Stimulated activated CD4-positive, alpha-beta T cell treated with anti-CD3 and anti-CD28 coated beads, Interleukin-4, amount 100 ng/mL, for 48 hours (primary cell): ENCODE data around the gene MSTN.
"Not testable (repeated sequence)": the region's sequence is repeated elsewhere in the genome, so short reads cannot be mapped to it uniquely, and the experiment has no call there.

Source experiments
- DNase-seq, 2 donors: peaks; one replicate each; pipeline ENCODE4 v3.0.0-alpha.2; 2020; ENCODE audit warnings: low read depth in 2 of 2

The MSTN gene

DNA sequence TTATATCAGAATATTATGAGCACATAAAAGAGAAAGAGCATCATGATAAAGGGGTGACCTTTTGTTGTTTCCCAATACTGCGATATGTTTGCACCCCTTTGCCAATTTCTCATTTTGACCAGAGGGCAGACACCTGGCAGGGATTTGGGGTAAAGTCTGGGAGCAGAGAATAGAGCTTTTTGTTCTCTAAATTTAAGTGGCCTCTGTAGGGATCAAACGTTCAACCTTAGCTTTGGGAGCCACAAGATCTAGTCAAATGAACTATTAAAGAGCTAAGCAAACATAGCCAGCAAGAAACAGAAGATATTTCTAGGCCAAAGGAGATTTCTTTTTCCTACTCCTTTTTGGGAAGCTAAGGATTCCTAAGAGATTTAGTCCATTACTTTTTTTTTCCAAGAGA, 1.1 kb upstream of the MSTN start:
- DNase-seq, result no peak

DNA sequence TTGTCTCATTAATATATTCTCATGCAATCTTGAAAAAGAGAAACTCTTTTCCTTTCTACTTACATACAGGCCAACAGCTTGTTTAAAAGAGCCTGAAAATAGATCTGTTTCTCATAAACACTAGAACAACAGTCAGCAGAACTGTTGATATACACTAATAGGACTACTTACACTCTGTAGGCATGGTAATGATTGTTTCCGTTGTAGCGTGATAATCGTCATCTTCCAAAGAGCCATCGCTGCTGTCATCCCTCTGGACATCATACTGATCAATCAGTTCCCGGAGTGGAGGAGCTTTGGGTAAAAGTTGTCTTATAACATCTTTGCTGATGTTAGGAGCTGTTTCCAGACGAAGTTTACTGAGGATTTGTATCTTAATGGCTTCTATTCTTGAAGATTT, 476 bp downstream of the MSTN start:
- no peak for DNase-seq

DNA sequence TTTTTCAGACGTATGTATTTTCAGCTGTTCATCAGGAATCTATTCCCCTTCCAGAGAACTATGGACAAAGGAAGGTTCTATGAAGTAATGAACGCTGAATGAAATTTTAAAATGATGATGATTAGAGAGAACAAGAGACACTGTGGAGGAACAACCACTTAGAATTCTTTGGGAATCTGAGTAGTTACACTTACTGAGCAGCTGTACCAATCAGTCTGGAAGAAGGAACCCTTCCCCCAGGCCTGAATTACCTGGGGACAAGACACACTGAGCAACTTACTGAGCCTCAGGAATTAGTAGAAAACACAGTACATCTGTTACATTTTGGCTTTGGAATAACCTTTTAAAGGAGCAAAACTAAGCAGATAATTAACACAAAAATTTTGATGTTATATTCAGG, 1.9 kb downstream of the MSTN start:
- DNase-seq, result no peak

DNA sequence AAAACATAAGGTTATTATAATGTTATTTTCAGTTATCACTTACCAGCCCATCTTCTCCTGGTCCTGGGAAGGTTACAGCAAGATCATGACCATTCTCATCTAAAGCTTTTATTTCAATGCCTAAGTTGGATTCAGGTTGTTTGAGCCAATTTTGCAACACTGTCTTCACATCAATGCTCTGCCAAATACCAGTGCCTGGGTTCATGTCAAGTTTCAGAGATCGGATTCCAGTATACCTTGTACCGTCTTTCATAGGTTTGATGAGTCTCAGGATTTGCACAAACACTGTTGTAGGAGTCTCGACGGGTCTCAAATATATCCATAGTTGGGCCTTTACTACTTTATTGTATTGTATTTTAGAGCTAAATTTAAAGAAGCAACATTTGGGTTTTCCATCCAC, 2.5 kb downstream of the MSTN start:
- DNase-seq, result no peak

DNA sequence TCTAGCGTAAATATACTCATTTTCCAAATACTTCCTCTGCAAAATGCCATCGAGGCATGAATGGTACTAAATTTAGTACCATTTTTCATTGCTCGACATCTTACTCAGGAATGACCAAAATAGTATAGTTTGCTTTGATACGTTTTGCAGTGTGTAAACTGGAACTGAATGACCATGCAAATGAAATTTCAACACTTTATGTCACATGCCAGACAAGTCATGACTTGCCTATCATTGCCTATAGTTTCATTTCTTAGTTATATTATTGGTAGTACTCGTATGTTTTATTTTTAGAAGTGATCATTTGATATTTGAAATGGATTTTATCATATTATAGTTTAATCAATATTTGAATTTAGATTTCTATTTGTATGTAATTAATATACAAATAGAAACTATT, 9.1 kb downstream of the MSTN start:
- DNase-seq, result no peak

DNA sequence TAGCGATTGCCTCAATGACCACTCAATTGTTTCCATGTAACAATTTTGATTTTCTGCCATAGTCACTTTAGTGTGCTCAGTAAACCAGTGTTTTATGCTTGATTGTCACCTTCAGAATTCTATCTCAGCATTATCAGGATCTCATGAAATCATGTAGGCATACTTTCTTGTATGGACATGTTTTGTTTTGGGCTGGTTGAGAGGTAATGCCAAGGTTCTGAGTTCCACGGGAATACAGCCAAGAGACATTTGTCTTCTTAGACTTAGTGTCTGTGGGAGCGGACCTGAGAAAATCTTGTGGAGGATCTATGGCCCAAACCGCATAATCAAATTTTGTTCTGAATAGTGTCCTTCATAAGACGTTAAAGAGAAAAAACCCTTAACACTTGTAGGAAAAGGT, 10.2 kb downstream of the MSTN start:
- no peak for DNase-seq

DNA sequence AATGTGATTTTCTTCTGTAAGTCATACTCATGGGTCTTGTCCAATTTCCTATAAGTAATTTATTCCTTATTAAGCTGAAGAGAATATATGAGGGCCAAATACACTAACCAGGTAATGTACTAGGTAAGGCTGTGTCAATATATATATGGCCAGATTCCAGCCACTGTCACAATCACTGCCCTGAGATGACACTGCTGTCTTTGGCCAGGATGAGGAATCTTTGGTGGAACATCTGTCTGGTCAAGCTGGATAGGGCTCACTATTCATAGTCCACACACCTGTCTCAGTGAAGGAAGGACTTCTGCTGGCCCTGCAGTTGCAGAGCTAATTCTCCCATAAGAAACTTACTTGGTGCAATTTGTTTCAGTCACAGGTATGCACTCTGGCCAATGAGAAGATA, 11.3 kb downstream of the MSTN start:
- no peak for DNase-seq

DNA sequence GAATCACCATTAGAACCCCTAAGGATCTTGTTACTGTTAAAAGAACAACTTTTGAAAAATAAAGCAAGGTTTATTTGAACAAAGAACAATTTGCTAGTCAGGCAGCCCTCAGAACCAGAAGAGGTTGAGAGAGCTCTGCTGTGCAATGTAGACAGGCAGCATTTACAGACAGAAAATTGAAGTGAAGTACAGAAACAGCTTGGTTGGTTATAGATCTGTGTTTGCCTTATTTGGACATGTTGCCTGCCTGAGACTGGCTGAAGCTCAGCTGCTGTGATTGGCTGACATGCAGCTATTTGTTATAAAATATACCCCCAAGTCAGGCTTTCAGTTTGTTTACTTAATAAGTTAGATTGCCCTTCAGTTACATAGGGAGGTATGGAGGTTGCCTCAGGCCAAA, 12.5 kb downstream of the MSTN start:
- DNase-seq, result no peak

DNA sequence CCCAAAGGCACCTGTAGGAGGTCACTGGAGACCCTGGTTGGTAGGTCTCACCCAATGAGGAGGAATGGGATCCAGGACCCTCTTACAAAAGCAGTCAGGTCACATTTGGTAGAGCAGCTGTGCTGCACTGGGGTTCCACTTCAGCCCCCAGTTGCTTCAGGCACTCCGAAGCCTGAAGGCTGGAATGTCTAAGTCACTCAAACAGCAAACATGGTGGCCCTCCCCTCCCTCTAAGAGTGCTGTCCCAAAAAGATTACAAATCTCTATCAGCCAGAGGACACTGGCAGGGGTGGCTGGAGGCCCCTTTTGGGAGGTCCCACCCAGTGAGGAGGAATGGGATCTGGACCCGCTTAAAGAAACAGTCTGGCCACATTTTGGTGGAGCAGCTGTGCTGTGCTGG, 17.7 kb downstream of the MSTN start:
- DNase-seq, result no peak

DNA sequence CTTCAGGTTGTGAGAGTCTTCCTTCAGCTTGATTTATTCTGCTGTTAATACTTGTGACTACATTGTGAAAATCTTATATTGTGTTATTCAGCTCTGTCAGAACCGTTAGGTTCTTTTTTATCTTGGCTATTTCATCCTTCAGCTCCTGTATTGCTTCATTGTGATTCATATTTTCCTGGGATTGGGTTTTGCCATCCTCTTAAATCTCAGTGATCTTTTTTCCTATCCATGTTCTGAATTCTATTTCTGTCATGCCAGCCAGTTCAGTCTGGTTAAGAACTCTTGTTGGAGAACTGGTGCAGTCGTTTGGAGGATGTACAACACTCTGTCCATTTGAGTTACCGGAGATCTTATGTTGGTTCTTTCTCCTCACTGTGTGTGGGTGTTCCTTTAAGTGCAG, 19.1 kb downstream of the MSTN start:
- DNase-seq, result no peak

DNA sequence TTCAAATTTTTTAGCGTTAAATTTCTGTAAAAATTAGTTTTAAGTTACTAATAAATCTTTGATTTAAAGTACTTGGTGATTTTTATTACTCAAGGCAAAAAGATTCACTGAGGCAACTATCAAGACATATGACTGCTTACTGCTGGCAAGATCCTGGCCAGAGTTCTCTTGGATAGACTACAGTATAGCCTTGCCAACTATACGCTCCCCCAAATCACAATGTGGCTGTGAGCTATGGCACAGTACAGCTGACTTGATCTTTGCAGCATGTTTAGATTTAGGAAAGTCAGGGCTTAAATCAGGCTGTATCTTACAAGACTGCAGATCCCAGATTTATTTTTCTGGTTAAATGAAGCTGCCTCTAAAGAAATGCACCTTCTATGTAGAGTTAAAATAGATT, 26.5 kb downstream of the MSTN start:
- no peak for DNase-seq

DNA sequence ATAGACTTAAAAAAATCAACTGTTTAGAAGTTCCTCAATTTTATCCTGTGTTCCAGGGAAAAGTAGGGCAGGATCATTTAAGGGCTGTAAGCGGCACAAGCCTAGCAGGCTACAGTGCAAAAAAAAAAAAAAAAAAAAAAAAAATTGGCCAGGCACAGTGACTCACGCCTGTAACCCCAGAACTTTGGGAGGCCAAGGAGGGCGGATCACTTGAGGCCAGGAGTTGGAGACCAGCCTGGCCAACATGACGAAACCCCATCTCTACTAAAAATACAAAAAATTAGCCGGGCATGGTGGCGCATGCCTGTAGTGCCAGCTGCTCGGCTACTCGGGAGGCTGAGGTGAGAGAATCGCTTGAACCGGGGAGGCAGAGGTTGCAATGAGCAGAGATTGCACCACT, 28.1 kb downstream of the MSTN start:
- DNase-seq, result not testable (repeated sequence)

DNA sequence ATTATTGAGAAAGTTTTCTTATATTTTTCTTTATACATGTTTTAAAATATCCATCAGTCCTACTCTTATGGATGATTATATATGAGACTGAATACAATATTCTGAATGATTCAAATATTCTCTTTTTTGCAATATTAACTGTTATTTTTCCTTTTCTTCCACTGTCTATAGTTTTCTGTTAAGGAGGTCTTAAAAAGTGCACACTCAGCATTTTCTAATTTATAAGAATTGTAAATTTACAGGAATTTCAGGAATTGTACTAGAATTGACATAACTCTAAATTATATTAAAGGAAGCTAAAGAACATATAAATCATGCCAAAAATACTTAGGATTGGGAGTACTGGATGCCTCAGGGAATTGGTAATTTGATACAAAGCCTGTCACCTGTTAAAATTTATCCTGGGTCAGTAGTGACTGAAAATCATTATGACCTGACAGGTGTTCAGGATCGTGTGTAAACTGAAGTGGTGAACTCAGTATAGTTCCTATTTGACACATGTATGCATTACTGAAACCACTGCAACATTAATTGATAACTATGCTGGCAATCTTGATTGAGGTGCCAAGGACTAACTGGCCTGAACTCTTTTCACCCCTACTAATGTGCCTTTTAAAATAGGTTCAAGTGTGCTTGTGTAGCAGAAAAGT, 30.4 kb downstream of the MSTN start:
- DNase-seq, result no peak

DNA sequence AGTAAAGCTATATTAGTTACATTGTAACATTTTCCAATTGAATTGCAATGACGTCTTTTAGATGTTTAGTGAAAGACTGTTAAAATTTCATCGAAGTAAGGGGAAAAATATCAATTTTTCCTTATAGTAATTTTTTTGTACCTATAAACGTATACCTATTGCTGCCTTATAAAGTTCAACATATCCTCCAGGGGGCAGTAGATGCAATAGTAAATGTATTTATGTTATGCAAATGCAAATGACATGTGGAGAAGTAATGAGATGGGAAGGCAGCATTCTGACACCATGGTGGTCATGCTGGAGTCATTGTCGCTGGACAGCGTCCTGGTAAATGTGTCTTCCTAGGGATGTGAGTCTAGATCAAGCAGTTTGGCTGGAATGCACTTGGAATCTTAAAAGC, 38.7 kb downstream of the MSTN start:
- no peak for DNase-seq

DNA sequence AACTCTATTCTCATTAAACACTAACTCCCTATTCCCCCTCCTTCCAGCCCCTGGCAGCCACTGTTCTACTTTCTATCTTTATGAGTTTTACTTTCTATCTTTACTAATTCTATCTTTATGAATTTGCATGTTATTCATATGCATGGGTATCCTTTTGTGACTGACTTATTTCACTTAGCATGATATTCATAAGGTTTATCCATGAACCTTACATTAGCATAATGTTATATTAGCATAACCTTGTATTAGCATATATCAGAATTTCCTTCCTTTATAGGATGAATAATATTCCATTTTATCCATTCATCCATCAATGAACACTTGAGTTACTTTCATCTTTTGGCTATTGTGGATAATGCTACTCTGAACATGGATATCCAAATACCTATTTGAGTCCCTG, 41.8 kb downstream of the MSTN start:
- no peak for DNase-seq

DNA sequence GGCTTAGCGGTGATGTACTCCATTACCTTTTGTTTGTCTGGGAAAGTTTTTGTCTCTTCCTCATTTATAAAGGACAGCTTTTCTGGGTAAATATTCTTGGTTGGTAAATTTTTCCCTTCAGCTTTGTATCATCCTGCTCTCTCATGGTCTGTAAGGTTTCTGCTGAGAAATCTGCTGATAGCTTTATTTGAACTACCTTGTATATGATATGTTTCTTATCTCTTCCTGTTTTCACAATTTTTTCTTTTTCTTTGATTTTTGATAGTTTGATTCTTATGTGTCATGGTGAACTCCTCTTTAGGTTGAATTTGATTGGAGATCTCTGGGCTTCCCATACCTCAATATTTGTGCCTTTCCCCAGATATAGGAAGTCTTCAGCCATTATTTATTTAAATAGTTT, 44.7 kb downstream of the MSTN start:
- DNase-seq, result no peak

DNA sequence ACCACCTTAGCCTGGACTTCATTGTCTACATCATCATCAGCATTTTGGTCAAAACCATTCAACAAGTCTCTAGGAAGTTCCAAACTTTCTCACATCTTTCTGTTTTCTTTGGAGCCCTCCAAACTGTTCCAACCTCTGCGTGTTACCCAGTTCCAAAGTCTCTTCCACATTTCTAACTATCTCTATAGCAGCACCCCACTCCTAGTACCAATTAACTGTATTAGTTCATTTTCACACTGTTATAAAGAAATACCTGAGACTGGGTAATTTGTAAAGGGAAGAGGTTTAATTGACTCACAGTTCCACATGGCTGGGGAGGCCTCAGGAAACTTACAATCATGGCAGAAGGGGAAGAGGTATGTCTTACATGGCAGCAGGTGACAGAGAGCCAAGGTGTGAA, 46.6 kb downstream of the MSTN start:
- DNase-seq, result not testable (repeated sequence)
